Spinal cord (tissue), 10 donors: Measurements from ENCODE around the gene TMEM26. TPM values are rescaled to one million over a fixed set of nuclear protein-coding genes. Genes with fewer than 3 reads are reported as not detected.
A peak's percentile ranks its signal among the peaks of the same experiment; 100 is the strongest.

Experiments
- DNase-seq, 6 donors: peaks; one replicate each; pipeline versions ENCODE4 v3.0.0 to v3.0.0-alpha.2; 2013 to 2015; ENCODE audit warnings: low spot score in 6 of 6, low read depth in 4 of 6
- H3K27ac ChIP-seq: one replicate; pipeline ENCODE4 v1.5.1; 2013; ENCODE audit warnings: low read depth, low read length, control low read depth
- H3K27me3 ChIP-seq: one replicate; pipeline ENCODE4 v1.6.1; 2013; ENCODE audit warnings: low read length; ENCODE audit not compliant: control insufficient read depth, insufficient read depth
- H3K36me3 ChIP-seq: one replicate; pipeline ENCODE4 v1.6.1; 2013; ENCODE audit warnings: low read length; ENCODE audit not compliant: control insufficient read depth, insufficient read depth
- H3K4me1 ChIP-seq: one replicate; pipeline ENCODE4 v1.6.1; 2013; ENCODE audit warnings: low read length; ENCODE audit not compliant: control insufficient read depth, insufficient read depth
- H3K4me3 ChIP-seq: one replicate; pipeline ENCODE4 v1.5.1; 2013; ENCODE audit warnings: low read depth, low read length, control low read depth
- H3K9me3 ChIP-seq: one replicate; pipeline ENCODE4 v1.6.1; 2013; ENCODE audit warnings: low read length; ENCODE audit not compliant: control insufficient read depth, insufficient read depth
- WGBS: methylation state at CpG from one replicate; pipeline ENCODE4 v1.1.5; 2013; ENCODE audit warnings: missing lambda C conversion rate; ENCODE audit not compliant: insufficient coverage; 5-methylcytosine and 5-hydroxymethylcytosine counted together
- polyA plus RNA-seq, 2 donors: library from polyadenylated mRNA; unstranded; fragments of 120-200 nt; gene quantifications; one replicate each; pipeline ENCODE4 v1.2.1, GENCODE V29; 2013; ENCODE audit not compliant: insufficient read length in 2 of 2
- total RNA-seq, 2 donors: library from RNA; depleted of rRNA in 1 of 2; stranded (reverse); fragments of 120-200 nt in 1 of 2; fragments of >200 nt in 1 of 2; gene quantifications; one replicate each; pipeline versions ENCODE4 v1.2.3 to v1.2.4, GENCODE V29; 2013 to 2014
- donor health status: healthy.

TMEM26 gene
- total and polyA plus RNA-seq, 4 donors: 1.9 to 6.0 (median 2.4) TPM

- Histone ChIP-seq H3K4me1 (no peaks in the 10 kb centered on the region), H3K27ac (no peak overlapping the region), H3K9me3 (no peaks in the 10 kb centered on the region), H3K27me3 (no peaks in the 10 kb centered on the region), H3K4me3 (no peak overlapping the region), H3K36me3 (no peaks in the 10 kb centered on the region)
- peak in 1 of 6 donors; percentile 6 for DNase-seq
- WGBS: no CpG with 5 or more reads among the region's 3 CpGs
These were observed 90.2 kb downstream of the TMEM26 start for GRCh38 chr10:61363006-61363405.

- no peaks in the 10 kb centered on the region for H3K4me1 ChIP-seq
- H3K27ac ChIP-seq: no peak overlapping the region
- no peak for DNase-seq
- no peaks in the 10 kb centered on the region for H3K9me3 ChIP-seq
- WGBS: no CpG with 5 or more reads among the region's 2 CpGs
- no peaks in the 10 kb centered on the region for H3K36me3 ChIP-seq
- H3K27me3 ChIP-seq: no peaks in the 10 kb centered on the region
- no peak overlapping the region for H3K4me3 ChIP-seq
These were observed 93.7 kb downstream of the TMEM26 start for GRCh38 chr10:61359452-61359851.

GRCh38 chr10:61357687-61358086 lies 95.5 kb downstream of the TMEM26 start:
- Histone ChIP-seq H3K36me3 (no peaks in the 10 kb centered on the region), H3K27ac (no peak overlapping the region), H3K27me3 (no peaks in the 10 kb centered on the region), H3K9me3 (no peaks in the 10 kb centered on the region), H3K4me3 (no peak overlapping the region), H3K4me1 (no peaks in the 10 kb centered on the region)
- no CpG with 5 or more reads among the region's 3 CpGs for WGBS
- DNase-seq: no peak

Other genes starting within 250 kb of the TMEM26 start
- gene CABCOCO1, start 209.5 kb upstream of the TMEM26 start, total RNA-seq: 1 to 10 TPM; 6.2 to 6.6 TPM
- 1 to 10 TPM; 4.7 to 6.9 TPM for gene CABCOCO1, start 209.5 kb upstream of the TMEM26 start, polyA plus RNA-seq